Spinal cord (tissue), 10 donors: ENCODE data around the gene PLEKHM2. TPM values are rescaled to one million over a fixed set of nuclear protein-coding genes. Genes with fewer than 3 reads are reported as not detected.
"Not testable (repeated sequence)": the region's sequence is repeated elsewhere in the genome, so short reads cannot be mapped to it uniquely, and the experiment has no call there.

Experiments used
- DNase-seq, 6 donors: peaks; one replicate each; pipeline versions ENCODE4 v3.0.0 to v3.0.0-alpha.2; 2013 to 2015; ENCODE audit warnings: low spot score in 6 of 6, low read depth in 4 of 6
- H3K27ac ChIP-seq: one replicate; pipeline ENCODE4 v1.5.1; 2013; ENCODE audit warnings: low read depth, low read length, control low read depth
- H3K27me3 ChIP-seq: one replicate; pipeline ENCODE4 v1.6.1; 2013; ENCODE audit warnings: low read length; ENCODE audit not compliant: control insufficient read depth, insufficient read depth
- H3K36me3 ChIP-seq: one replicate; pipeline ENCODE4 v1.6.1; 2013; ENCODE audit warnings: low read length; ENCODE audit not compliant: control insufficient read depth, insufficient read depth
- H3K4me1 ChIP-seq: one replicate; pipeline ENCODE4 v1.6.1; 2013; ENCODE audit warnings: low read length; ENCODE audit not compliant: control insufficient read depth, insufficient read depth
- H3K4me3 ChIP-seq: one replicate; pipeline ENCODE4 v1.5.1; 2013; ENCODE audit warnings: low read depth, low read length, control low read depth
- H3K9me3 ChIP-seq: one replicate; pipeline ENCODE4 v1.6.1; 2013; ENCODE audit warnings: low read length; ENCODE audit not compliant: control insufficient read depth, insufficient read depth
- WGBS: methylation state at CpG from one replicate; pipeline ENCODE4 v1.1.5; 2013; ENCODE audit warnings: missing lambda C conversion rate; ENCODE audit not compliant: insufficient coverage; 5-methylcytosine and 5-hydroxymethylcytosine counted together
- polyA plus RNA-seq, 2 donors: library from polyadenylated mRNA; unstranded; fragments of 120-200 nt; gene quantifications; one replicate each; pipeline ENCODE4 v1.2.1, GENCODE V29; 2013; ENCODE audit not compliant: insufficient read length in 2 of 2
- total RNA-seq, 2 donors: library from RNA; depleted of rRNA in 1 of 2; stranded (reverse); fragments of 120-200 nt in 1 of 2; fragments of >200 nt in 1 of 2; gene quantifications; one replicate each; pipeline versions ENCODE4 v1.2.3 to v1.2.4, GENCODE V29; 2013 to 2014
- donor health status: healthy.

The PLEKHM2 gene
- total and polyA plus RNA-seq, 4 donors: 27.5 to 66.8 (median 51.1) TPM

DNA sequence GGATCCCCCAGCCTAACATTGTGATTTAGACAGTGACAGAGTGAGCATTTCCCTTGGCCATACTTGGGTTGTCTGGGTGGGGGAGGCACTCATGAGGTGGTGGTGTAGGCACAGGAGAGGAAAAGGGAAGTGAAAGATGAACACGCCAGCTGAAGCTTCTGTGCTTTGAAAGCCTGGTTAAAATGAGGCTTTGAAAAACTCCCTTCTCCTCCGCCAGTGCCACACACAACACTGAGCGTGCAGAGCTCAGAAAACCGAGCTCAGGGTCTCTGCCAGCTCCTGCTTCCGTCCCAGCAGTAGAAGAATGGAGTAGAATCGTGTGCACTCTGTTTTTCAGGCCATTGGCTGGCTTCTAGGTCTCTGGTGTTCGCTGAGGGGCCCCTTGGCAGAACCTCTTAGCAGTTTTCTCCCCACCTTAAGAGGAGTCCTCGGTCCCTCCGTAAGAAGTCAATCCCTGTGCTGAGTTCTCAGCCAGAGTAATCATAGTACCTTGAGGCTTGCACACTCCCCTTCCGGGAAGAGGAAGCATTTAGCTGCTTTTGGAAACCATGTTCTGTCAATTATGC lies 12.9 kb downstream of the PLEKHM2 start:
- peak in 2 of 6 donors; percentile 21 to 72 for DNase-seq
- Histone ChIP-seq H3K27me3 (no peaks in the 10 kb centered on the region), H3K27ac (peak overlapping the region; percentile 36), H3K9me3 (no peaks in the 10 kb centered on the region), H3K4me1 (peaks cover 26% of the 10 kb centered on the region), H3K36me3 (peaks cover under 1% of the 10 kb centered on the region), H3K4me3 (no peak overlapping the region)
- 39% methylated on average over 8 of the region's 10 CpGs for WGBS

- no CpG with 5 or more reads among the region's 2 CpGs for WGBS
- no peak for DNase-seq
- peaks cover 33% of the 10 kb centered on the region for H3K4me1 ChIP-seq
These were observed 14.1 kb downstream of the PLEKHM2 start for GRCh38 chr1:15698201-15698600.

DNA sequence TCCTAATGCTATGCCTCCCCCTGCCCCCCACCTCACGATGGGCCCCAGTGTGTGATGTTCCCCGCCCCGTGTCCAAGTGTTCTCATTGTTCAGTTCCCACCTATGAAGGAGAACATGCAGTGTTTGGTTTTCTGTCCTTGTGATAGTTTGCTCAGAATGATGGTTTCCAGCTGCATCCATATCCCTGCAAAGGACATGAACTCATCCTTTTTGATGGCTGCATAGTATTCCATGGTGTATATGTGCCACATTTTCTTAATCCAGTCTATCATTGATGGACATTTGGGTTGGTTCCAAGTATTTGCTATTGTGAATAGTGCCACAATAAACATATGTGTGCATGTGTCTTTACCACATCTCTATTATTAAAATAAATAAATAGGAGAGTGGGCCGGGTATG lies 15.2 kb downstream of the PLEKHM2 start:
- not testable (repeated sequence) for DNase-seq, H3K9me3 ChIP-seq, H3K27ac ChIP-seq, H3K27me3 ChIP-seq, H3K36me3 ChIP-seq, H3K4me3 ChIP-seq
- no CpG with 5 or more reads among the region's 4 CpGs for WGBS
- H3K4me1 ChIP-seq: peaks cover 42% of the 10 kb centered on the region

More at GRCh38 chr1:15698201-15698600, 14.1 kb downstream of the PLEKHM2 start:
- Histone ChIP-seq H3K36me3 (peaks cover 5% of the 10 kb centered on the region), H3K9me3 (no peaks in the 10 kb centered on the region), H3K4me3 (no peak overlapping the region), H3K27ac (no peak overlapping the region), H3K27me3 (no peaks in the 10 kb centered on the region)

- 35% methylated on average over 2 of the region's 6 CpGs for WGBS
- H3K27me3 ChIP-seq: no peaks in the 10 kb centered on the region
- peaks cover 48% of the 10 kb centered on the region for H3K4me1 ChIP-seq
- no peaks in the 10 kb centered on the region for H3K9me3 ChIP-seq
- no peak overlapping the region for H3K4me3 ChIP-seq
- H3K36me3 ChIP-seq: peaks cover 14% of the 10 kb centered on the region
- peak in 2 of 6 donors; percentile 27 to 51 for DNase-seq
- no peak overlapping the region for H3K27ac ChIP-seq
These were observed 16.4 kb downstream of the PLEKHM2 start for GRCh38 chr1:15700508-15700907.

- no peak overlapping the region for H3K4me3 ChIP-seq
- 78% methylated on average over 6 of the region's 8 CpGs for WGBS
- no peak for DNase-seq
- H3K27me3 ChIP-seq: no peaks in the 10 kb centered on the region
- peaks cover 22% of the 10 kb centered on the region for H3K36me3 ChIP-seq
- no peak overlapping the region for H3K27ac ChIP-seq
- no peaks in the 10 kb centered on the region for H3K9me3 ChIP-seq
- H3K4me1 ChIP-seq: peaks cover 41% of the 10 kb centered on the region
These were observed 17.7 kb downstream of the PLEKHM2 start for GRCh38 chr1:15701784-15702183.

GRCh38 chr1:15702722-15703550 lies 18.8 kb downstream of the PLEKHM2 start:
- no peak overlapping the region for H3K4me3 ChIP-seq
- H3K4me1 ChIP-seq: peaks cover 35% of the 10 kb centered on the region
- no peak for DNase-seq
- H3K9me3 ChIP-seq: no peaks in the 10 kb centered on the region
- peaks cover 24% of the 10 kb centered on the region for H3K36me3 ChIP-seq
- 76% methylated on average over 18 of the region's 19 CpGs for WGBS
- peak overlapping the region; percentile 58 for H3K27ac ChIP-seq
- H3K27me3 ChIP-seq: no peaks in the 10 kb centered on the region

DNA sequence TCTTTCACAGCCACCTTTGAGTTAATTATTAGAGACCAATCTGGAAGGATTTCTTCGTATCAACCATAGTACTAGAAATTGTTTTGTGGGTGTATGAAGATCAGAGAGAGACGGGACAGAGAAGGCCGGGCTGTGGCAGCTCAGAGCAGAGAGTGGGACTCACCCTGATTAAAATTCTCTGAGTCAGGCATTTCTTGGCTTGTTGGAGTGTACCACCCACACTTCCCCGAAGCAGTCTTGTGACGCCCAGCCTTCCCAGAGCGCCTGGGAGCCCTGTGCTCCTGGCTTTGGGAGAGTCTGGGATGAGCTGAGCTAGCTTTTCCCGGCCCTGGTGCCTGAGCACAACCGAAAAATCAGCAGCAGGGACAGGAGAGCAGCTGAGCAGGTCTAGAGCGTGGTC lies 19.4 kb downstream of the PLEKHM2 start:
- Histone ChIP-seq H3K4me1 (peaks cover 31% of the 10 kb centered on the region), H3K27me3 (no peaks in the 10 kb centered on the region), H3K36me3 (peaks cover 24% of the 10 kb centered on the region), H3K9me3 (no peaks in the 10 kb centered on the region), H3K27ac (peak overlapping the region; percentile 58), H3K4me3 (no peak overlapping the region)
- peak in 2 of 6 donors; percentile 51 to 84 for DNase-seq
- WGBS: 53% methylated on average over 6 of the region's 9 CpGs

- no peaks in the 10 kb centered on the region for H3K9me3 ChIP-seq
- WGBS: 89% methylated on average over 15 of the region's 17 CpGs
- no peak overlapping the region for H3K4me3 ChIP-seq
- H3K36me3 ChIP-seq: peaks cover 24% of the 10 kb centered on the region
- no peaks in the 10 kb centered on the region for H3K27me3 ChIP-seq
- H3K27ac ChIP-seq: peak overlapping the region; percentile 49
- H3K4me1 ChIP-seq: peaks cover 31% of the 10 kb centered on the region
- no peak for DNase-seq
These were observed 20.5 kb downstream of the PLEKHM2 start for GRCh38 chr1:15704526-15705183.

GRCh38 chr1:15705184-15705566 lies 21.1 kb downstream of the PLEKHM2 start:
- peaks cover 26% of the 10 kb centered on the region for H3K4me1 ChIP-seq

More at GRCh38 chr1:15705184-15705566, 21.1 kb downstream of the PLEKHM2 start:
- Histone ChIP-seq H3K4me3 (no peak overlapping the region), H3K36me3 (peaks cover 24% of the 10 kb centered on the region), H3K27me3 (no peaks in the 10 kb centered on the region), H3K9me3 (no peaks in the 10 kb centered on the region), H3K27ac (no peak overlapping the region)
- 91% methylated on average over 10 of the region's 11 CpGs for WGBS
- no peak for DNase-seq
